ENCODE data around the gene CHD5.
"Not testable (repeated sequence)": the region's sequence is repeated elsewhere in the genome, so short reads cannot be mapped to it uniquely, and the experiment has no call there.

CHD5 gene

DNA sequence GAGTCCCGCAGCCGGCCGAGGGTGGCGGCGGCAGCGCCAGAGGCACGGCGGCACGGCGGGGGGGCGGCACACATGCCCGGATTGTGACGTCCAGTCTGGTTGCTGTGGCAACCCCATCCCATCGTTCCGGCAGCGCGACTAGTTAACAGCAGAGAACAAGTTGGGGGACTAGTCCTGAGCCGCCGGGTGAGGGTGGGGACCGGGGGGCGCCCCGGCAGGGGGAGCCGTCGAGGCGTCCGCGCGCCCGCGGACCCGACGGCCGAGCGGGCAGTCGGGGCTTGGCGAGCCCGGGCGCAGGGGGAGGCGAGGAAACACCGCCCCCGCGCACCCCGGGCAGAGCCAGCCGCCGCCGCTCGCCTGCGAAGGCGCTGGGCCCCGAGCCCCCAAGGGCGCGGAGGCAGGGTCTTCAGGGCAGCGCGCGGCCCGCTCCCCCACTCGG lies at the start of gene CHD5:
TSS of gene CHD5 (minus strand) at position 54 of the 439 bp plus-strand sequence. CDS start 298 bp downstream, outside the sequence.
- no peak for DNase-seq (ENCODE audit: low spot score)

DNA sequence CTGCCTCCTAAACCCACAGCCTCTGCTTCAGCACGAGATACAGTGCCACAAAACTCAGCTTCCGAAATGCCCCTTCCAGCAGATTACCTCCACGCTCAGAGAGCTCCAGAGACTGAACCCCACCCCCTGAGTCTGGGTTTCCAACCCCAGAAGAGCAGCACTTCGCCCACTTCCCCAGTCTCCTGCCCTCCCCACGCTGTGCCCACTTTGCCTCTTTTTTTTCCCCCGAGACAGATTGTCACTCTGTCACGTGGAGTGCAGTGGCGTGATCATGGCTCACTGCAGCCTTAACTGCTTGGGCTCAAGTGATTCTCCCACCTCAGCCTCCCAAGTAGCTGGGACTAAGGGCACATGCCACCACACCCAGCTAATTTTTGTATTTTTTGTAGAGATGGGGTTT lies 45.5 kb upstream of the CHD5 start:
- no peak for DNase-seq (ENCODE audit: low spot score)

DNA sequence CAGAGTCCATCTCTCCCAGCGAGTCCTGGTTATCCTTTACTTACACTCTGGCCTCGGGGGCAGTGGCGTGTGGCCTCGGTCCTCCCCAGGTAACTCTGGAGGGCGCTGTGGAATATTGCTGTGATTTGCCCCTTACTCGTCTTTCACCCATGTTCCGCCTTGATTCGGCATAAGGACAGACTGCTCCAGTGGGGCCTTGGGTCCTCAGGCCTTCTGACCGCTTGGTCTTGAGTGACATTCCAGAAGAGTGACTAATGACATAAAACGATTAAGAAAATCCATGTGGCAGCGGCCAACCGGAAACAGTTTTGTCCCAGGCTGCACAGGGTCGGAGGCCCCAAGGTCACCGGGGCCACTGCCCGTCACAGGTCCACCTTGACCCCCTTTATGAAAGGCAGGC lies 44.6 kb upstream of the CHD5 start:
- DNase-seq (ENCODE audit: low spot score) = no peak

DNA sequence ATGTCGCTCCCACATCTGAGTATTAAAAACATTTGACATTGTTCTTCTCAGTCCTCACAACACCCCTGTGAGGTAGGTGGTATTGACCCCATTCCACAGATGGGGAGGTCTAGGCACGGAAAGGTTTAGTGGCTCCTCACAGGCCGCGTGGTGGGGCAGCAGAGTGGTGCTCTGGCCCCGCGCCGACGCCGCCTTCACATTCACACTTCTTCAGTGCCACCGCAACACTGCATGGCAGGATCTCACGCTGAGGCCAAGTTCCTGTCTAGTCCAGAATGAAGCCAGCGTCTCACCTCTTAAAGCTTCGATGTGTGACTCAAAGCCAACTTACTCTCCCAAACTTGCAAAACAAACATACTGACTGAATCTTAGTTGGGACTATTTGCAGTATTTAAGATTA lies 43.5 kb upstream of the CHD5 start:
- DNase-seq (ENCODE audit: low spot score) = no peak

DNA sequence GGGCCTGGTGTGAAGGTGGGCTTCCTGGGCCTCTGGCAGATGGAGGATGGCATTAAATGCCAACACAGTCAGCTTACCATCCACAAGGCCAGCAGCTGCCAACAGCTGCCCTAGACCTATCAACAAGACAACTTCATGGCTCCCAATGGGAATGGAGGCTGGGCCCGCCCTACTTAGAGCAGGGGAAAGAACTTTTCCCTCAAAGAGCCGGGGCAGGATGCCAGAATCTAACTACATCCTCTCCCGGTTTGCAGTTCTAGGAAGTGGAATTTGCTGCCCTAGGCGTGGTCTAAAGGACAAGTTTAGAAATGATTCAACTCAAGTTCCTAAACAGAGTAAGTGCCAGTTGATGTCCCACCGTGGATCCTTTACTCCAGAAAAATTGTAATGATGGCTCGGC lies 42.5 kb upstream of the CHD5 start:
- no peak for DNase-seq (ENCODE audit: low spot score)

DNA sequence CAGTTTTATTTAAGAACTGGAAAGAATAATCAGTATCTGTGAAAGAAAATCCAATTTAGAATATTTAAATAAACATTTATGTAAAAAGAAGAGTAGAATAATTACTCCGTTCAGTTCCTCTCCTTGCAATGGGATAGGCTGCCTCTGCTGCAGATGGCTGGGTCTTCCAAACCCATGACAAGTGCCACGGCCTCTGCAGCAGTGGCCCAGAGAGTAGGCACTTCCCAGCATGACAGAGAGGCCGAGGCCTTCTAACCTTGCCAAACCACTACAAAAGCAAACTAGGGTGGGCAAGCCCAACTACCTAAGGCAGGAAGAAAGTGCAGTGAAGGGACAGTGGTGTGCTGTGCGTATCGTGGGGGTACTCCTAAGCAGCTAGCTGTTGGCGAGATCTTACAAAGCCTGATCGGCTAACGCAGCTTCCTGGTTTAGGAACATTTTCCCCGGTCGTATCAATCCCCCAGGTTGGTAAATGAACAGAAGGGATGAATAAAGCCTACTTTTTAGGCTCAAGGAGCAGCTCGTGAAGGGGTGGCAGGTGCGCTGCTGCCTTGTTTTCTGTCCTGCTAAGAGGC lies 41.2 kb upstream of the CHD5 start:
- no peak for DNase-seq (ENCODE audit: low spot score)

DNA sequence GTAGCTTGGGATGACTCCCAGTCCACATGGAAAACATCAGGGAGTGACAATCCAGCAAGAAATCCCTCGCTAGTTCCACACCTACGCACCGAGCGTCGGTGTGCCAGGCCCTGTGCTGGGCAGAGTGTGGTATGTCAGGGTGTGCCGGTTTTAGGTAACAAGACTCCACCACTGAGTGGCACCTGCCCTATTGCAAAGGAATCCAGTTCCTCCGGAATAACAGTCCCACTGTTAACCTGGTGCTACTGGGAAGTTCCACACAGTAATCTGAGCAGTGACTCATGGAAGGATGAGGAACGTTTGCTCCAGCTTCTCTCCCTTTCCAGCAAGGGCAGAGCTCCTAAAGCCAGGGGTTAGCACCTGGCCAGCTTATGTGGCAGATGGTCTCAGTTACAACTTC lies 40.1 kb upstream of the CHD5 start:
- no peak for DNase-seq (ENCODE audit: low spot score)

DNA sequence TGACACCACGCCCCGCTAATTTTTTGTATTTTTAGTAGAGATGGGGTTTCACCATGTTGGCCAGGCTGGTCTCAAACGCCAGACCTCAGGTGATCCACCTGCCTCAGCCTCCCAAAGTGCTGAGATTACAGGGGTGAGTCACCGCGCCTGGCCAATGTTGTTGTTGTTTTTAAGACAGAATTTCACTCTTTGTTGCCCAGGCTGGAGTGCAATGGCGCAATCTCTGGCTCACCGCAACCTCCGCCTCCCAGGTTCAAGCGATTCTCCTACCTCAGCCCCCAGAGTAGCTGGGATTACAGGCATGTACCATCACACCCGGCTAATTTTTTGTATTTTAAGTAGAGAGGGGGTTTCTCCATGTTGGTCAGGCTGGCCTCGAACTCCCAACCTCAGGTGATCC lies 39.5 kb upstream of the CHD5 start:
- not testable (repeated sequence) for DNase-seq (ENCODE audit: low spot score)

DNA sequence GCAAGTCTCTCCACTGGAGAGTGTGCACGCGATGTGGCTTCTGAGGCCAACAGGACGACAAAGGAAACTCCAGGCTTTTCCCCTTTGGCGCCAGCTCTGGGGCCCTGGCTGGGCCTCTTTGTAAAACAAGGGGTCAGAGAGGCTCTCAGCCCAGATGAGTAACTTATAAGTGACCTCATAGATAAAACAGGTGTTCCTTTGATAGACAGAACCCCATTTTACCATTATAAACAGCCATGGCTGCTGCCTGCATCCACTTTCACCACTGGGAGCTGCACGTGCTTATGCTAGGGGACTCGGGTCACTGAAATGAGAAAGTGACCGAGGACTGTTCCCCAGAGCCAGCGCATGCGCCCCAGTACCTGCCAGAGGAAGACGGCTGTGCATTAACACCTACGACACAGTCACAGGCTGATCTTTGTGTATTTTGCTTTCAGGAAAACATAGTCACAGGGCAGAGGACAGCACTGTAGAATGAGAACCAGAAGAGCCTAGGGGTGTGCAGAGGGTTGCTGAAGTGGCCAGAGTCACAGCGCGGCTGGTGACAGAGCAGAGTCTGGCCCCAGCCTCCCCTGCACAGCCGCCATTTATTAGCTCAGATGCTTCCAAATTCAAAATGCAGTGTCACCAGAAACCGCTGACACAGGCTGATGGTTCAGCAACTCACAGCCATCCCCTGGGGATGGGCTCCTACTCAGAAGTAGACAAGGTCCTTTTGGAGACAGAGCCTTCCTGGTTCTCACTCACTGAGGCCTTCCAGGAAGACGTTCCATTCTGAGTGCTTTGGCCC lies 38.4 kb upstream of the CHD5 start:
- no peak for DNase-seq (ENCODE audit: low spot score)

DNA sequence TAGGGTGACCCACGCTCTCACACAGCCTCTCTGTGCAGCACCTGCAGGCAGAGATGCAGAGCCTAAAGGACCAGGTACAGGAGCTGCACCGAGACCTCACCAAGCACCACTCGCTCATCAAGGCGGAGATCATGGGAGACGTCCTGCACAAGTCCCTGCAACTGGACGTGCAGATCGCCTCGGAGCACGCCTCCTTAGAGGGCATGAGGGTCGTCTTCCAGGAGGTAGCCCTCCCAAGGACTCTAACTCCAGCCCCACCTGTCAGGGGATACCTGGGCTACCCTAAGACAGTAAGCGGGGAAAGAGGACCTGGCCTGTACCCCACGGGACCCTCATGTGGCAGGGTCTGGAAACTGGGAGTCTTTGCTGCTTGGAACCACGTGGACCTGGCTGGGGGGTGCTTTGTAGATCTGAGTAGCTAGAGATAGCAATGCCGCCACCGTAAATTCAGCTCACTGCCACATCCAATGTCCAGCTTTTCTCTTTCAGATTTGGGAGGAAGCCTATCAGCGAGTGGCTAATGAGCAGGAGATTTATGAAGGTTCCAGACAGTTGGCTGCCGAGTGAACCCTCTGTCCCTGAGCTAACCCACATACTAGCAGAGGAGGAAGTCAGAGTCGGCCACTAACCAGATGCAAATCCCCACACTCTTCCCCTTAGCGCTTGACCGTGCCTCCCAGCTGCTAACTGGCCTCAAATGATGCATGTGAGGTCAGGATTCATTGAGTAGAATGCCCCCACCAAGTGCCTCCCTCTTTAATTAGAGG lies 32.3 kb upstream of the CHD5 start:
- no peak for DNase-seq (ENCODE audit: low spot score)

DNA sequence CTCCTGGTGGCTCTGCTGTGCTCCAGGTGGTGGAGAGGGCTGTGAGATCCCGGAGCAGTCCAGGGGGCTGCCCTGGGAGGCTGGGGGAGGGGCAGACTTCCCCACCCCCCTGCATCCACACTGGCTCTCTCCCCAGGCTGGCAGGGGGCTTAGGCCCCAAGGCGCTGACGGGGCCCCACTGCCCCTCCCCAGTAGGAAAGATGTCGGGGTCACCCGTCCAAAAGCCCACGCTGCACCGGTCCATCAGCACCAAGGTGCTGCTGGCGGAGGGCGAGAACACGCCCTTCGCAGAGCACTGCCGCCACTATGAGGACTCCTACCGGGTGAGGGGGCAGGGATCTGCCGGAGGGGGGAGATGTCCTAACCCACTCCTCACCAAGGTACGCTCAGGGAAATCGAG lies 31.6 kb upstream of the CHD5 start:
- no peak for DNase-seq (ENCODE audit: low spot score)

DNA sequence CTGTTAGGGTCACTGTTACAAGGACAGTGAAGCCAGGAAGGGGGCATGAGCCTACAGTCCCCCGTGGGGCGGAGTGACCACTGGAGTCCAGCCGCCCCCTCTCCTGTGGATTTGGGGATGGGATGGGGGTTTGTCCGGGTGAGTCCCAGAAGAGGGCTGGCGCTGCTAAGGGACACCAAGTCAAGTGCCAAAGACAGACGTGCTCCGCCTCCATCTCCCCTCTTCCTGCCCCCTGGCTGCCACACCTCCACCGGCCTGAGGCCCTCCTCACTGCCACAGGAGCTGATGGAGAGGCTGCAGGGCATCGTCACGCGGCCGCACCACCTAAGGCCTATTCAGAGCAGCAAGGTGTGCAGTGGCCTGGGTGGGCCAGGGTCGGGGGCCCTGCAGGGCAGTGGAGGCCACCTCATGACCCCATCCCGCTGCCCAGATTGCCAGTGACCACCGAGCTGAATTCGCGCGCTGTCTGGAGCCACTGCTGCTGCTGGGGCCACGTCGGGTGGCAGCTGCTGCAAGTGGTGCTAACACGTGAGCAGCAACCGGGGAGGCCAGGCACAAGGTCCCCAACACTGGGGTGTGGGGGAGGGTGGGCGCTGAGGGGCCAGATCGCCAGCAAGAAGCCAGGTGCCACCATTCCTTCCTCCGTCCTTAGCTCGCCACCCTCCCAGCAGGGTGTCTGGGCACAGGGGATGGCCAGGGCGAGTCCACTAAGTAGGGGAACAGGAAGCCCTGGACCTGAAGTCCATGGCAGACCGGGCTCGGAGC lies 30.7 kb upstream of the CHD5 start:
- DNase-seq (ENCODE audit: low spot score) = no peak

DNA sequence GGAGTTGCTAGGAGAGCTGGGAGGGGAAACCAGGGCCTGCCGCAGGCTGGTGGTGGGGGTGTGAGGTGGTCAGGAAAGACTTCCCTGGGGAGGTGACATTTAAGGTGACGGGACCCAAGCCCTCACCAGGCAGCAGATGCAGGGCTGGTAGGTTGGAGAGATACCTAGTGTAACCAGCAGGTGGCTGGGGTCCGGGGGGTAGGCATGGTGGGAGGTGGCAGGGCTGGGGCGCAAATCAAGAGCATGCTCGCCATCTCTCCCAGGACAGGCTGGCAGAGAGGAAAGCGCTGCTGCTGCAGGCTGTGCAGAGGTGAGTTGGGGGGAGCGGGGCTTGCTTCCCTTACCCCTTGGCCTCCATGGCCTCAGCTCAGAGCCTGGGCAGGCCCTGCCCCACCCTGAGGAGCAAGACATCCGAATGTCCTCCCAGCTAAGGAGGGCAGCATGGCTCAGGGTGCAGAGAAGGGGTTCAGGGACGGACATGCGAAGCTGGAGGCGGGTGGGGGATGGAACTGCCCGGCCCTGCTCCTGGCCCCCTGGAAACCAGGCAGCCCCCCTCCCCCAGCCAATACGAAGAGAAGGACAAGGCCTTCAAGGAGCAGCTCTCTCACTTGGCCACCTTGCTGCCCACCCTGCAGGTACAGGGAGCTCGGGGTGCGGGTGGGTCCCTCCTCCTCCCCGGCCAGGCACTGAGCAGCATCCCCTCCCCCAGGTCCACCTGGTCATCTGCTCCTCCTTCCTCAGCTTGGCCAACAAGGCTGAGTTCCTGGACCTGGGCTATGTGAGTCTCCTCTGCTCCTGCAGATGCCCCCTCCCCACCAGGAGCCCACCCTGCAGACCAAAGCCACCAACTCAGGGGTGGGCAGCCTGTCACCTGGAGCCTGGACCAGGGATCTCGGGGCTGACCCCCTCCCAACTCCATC lies 29.8 kb upstream of the CHD5 start:
- no peak for DNase-seq (ENCODE audit: low spot score)

DNA sequence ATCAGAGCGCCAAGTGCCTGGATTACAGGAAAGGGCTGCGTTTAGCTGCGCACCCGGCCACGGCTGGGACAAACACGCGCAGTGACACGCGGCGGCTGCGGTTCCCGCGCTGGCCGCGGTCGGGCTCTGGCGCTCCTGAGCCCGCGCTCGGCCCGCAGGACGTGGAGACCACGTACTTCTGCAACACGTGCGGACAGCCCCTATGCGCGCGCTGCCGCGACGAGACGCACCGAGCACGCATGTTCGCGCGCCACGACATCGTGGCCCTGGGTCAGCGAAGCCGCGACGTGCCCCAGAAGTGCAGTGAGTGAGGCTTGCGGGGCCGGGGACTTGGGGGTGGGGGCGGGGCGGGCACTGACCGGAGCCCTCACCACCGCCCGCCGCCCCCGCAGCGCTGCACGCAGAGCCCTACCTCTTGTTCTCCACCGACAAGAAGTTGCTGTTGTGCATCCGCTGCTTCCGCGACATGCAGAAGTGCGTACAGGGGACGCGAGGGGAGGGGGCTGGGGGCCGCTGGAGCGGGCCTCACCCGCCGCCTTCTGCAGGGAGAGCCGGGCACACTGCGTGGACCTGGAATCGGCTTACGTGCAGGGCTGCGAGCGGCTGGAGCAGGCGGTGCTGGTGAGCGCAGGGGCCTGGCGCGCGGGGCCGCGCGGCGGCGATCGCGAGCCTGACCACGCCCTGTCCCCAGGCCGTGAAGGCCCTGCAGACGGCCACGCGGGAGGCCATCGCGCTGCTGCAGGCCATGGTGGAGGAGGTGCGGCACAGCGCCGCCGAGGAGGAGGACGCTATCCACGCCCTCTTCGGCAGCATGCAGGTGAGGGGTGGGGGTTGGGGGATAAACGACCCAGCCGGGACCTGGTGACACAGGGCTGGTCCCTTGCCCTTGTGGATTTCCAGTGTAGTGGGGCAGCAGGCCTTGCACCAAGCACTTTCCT lies 28.9 kb upstream of the CHD5 start:
- DNase-seq (ENCODE audit: low spot score) = peak; percentile 74

DNA sequence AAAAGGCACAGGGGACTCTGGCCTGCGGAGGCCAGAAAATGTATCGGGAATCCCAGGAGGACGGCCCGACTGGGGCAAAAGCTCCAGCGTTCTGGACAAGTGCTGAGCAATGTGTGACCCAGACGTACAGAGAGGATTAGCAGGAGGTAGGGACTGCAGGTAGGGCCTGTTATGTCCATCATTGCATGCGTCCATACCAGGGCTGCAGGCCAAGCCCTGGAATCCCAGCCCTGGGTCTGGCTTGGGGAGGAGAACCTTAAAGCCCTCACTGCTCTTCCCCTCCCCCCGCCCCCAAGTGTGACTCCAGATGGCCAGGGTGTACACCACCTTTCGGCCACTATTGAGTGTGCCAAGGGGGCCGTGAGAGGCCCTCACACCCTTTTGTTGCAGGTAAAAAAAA lies 27.8 kb upstream of the CHD5 start:
- DNase-seq (ENCODE audit: low spot score) = no peak

DNA sequence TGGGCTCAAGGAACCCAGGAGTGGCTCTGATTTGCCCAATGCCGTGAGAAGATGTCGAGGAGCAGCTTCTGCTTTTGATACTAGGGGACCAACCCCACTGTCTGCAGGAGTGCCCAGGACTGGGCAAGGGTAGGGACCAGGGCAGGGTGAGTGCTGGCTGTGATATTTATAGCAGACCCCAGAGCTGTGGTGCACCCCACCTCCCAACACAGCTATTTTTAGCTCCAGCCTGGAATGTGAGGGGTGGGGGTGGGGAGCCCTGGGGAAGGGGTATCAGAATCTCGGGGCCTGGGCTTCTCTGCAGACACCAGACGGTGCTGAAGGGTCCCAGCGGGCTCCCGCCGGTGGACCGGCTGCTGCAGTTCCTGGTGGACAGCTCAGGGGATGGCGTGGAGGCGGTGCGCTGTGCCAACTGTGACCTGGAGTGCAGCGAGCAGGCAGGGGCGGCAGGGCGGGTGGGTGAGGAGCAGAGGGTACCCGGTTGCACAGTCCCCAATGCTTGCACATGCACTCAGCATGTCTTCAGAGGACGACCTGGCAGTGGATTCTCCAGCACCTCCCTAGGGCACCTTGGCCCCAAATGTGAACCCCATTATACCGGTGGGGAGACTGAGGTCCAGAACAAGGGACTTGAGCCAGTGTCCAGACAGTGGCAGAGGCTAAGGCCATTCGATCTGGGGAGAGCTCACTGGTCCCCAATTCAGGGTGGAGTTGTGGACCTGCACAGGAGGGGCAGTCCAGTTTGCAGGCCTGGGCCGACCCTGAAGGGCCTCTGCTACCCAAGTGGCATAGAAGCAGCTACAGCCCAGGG lies 27.2 kb upstream of the CHD5 start:
- DNase-seq (ENCODE audit: low spot score) = no peak

DNA sequence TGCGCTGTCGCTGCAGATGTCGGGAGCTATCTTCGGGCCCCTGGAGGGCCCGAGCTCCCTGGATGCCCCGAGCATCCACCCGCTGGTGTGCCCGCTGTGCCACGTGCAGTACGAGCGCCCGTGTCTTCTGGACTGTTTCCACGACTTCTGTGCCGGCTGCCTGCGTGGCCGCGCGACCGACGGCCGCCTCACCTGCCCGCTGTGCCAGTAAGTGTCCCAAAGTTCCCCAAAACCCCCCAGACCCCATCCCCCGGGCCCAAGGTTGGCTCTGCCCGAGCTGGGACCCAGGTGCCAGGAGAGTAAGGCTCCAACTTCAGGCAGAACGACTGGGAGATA lies 26.4 kb upstream of the CHD5 start:
- DNase-seq (ENCODE audit: low spot score) = no peak

DNA sequence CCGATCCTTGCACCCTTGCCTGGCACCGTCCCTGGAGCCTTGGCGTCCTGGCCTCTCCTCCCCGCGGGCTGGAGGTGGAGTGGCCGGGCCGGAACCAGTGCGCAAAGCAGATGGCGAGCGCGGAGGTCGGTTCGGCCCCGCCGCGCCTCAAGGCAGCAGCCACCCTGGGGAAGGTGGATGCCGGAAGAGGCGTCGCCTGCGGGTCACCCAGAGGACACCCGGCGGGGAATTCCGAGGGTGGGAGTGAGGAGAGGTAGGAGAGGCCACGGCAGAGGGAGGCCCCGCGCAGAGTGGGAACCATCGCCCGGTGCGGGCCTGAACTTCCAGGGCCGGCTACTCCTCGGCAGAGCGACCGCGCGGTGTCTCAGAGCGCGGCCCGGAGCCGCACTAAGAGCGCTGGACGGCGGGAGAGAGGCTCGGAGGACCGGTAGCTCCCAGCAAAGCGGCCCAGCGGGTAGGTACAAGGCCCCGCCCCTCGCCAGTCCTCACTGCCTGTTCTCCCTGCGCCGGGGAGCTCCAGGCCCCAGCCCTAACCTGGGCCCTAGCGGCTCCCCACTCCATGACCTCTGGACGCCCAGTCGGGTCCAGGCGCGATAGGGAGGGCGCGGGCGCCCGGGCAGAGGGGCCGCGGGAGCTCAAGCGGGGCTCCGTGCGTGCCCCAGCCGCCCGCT lies 25.9 kb upstream of the CHD5 start, which contains the start of gene RNF207:
TSS of gene RNF207 (plus strand) at position 271 of the 671 bp plus-strand sequence. CDS start 417 bp downstream, outside the sequence.
- DNase-seq (ENCODE audit: low spot score) = peak; percentile 47

DNA sequence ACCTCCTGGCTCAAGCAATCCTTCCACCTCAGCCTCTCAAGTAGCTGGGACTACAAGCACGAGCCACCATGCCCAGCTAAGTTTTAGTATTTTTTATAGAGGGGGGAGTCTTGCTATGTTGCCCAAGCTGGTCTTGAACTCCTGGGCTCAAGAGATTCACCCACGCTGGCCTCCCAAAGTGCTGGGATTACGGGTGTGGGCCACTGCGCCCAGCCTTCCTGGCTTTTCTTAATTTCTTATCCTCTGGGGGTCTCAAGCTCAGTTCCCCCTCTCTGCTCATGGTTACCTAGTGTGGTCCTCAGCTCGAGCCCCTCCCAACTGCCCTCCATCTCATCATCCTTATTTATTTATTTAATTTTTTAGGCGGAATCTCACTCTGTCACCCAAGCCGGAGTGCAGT lies 22.1 kb upstream of the CHD5 start:
- DNase-seq (ENCODE audit: low spot score) = no peak
